Effector memory CD4-positive, alpha-beta T cell (primary cell): ENCODE results near the gene PNPLA1.

ENCODE experiments used
- DNase-seq, 3 donors: peaks; one replicate each; pipeline ENCODE4 v3.0.0-alpha.2; 2020
- H3K27ac ChIP-seq: 2 replicates; pipeline ENCODE4 v1.7.0; 2013; ENCODE audit warnings: mild to moderate bottlenecking, low read length, moderate library complexity; ENCODE audit not compliant: insufficient read depth, poor library complexity, severe bottlenecking
- H3K27me3 ChIP-seq: replicated peaks from 2 replicates; pipeline ENCODE4 v1.7.0; 2013; ENCODE audit warnings: mild to moderate bottlenecking, low read length; ENCODE audit not compliant: insufficient read depth, control insufficient read depth, poor library complexity, severe bottlenecking
- H3K36me3 ChIP-seq: 2 replicates; pipeline ENCODE4 v1.7.0; 2013; ENCODE audit warnings: mild to moderate bottlenecking, low read length, moderate library complexity; ENCODE audit not compliant: control insufficient read depth, insufficient read depth
- H3K4me1 ChIP-seq: 2 replicates; pipeline ENCODE4 v1.7.0; 2013; ENCODE audit warnings: low read length, mild to moderate bottlenecking; ENCODE audit not compliant: control insufficient read depth, insufficient read depth, poor library complexity, severe bottlenecking
- H3K4me3 ChIP-seq: 2 replicates; pipeline ENCODE4 v1.7.0; 2013; ENCODE audit warnings: low read length, low read depth, mild to moderate bottlenecking; ENCODE audit not compliant: insufficient read depth, poor library complexity, severe bottlenecking
- H3K9me3 ChIP-seq: 2 replicates; pipeline ENCODE4 v1.7.0; 2013; ENCODE audit warnings: mild to moderate bottlenecking, low read length, moderate library complexity; ENCODE audit not compliant: control insufficient read depth

The PNPLA1 gene

GRCh38 chr6:36283608-36284007 lies 13.7 kb downstream of the PNPLA1 start:
- Histone ChIP-seq H3K9me3 (no peaks in the 10 kb centered on the region), H3K4me1 (peaks cover 4% of the 10 kb centered on the region), H3K27me3 (peaks cover 3% of the 10 kb centered on the region), H3K4me3 (no peak overlapping the region), H3K36me3 (no peaks in the 10 kb centered on the region), H3K27ac (no peak overlapping the region)
- no peak for DNase-seq

GRCh38 chr6:36284359-36284758 lies 14.5 kb downstream of the PNPLA1 start:
- no peak for DNase-seq
- Histone ChIP-seq H3K9me3 (no peaks in the 10 kb centered on the region), H3K4me3 (no peak overlapping the region), H3K27ac (no peak overlapping the region), H3K4me1 (peaks cover 4% of the 10 kb centered on the region), H3K27me3 (peaks cover 3% of the 10 kb centered on the region), H3K36me3 (no peaks in the 10 kb centered on the region)

- Histone ChIP-seq H3K27me3 (peaks cover 3% of the 10 kb centered on the region), H3K4me3 (no peak overlapping the region)
- DNase-seq = no peak
Measured at GRCh38 chr6:36285187-36285671, 15.4 kb downstream of the PNPLA1 start.

GRCh38 chr6:36285797-36286196 lies 15.9 kb downstream of the PNPLA1 start:
- DNase-seq = no peak
- Histone ChIP-seq H3K4me3 (no peak overlapping the region), H3K4me1 (peaks cover 4% of the 10 kb centered on the region), H3K36me3 (no peaks in the 10 kb centered on the region), H3K27me3 (peaks cover 3% of the 10 kb centered on the region), H3K9me3 (no peaks in the 10 kb centered on the region), H3K27ac (no peak overlapping the region)

More at GRCh38 chr6:36285187-36285671, 15.4 kb downstream of the PNPLA1 start:
- H3K4me1 ChIP-seq = peaks cover 4% of the 10 kb centered on the region
- no peaks in the 10 kb centered on the region for H3K9me3 ChIP-seq
- H3K27ac ChIP-seq = no peak overlapping the region
- H3K36me3 ChIP-seq = no peaks in the 10 kb centered on the region

GRCh38 chr6:36286858-36287257 lies 17.0 kb downstream of the PNPLA1 start:
- Histone ChIP-seq H3K27ac (no peak overlapping the region), H3K4me1 (peaks cover 4% of the 10 kb centered on the region), H3K4me3 (no peak overlapping the region), H3K9me3 (no peaks in the 10 kb centered on the region), H3K36me3 (no peaks in the 10 kb centered on the region), H3K27me3 (peaks cover 3% of the 10 kb centered on the region)
- DNase-seq = no peak

GRCh38 chr6:36289281-36289878 lies 19.5 kb downstream of the PNPLA1 start:
- no peak overlapping the region for H3K27ac ChIP-seq
- no peaks in the 10 kb centered on the region for H3K9me3 ChIP-seq
- no peak for DNase-seq
- no peak overlapping the region for H3K4me3 ChIP-seq
- peaks cover 3% of the 10 kb centered on the region for H3K27me3 ChIP-seq
- peaks cover 4% of the 10 kb centered on the region for H3K4me1 ChIP-seq
- no peaks in the 10 kb centered on the region for H3K36me3 ChIP-seq

- H3K36me3 ChIP-seq = no peaks in the 10 kb centered on the region
- no peaks in the 10 kb centered on the region for H3K9me3 ChIP-seq
- H3K27me3 ChIP-seq = no peaks in the 10 kb centered on the region
- no peak overlapping the region for H3K27ac ChIP-seq
- DNase-seq = no peak
- H3K4me3 ChIP-seq = no peak overlapping the region
- H3K4me1 ChIP-seq = peaks cover 4% of the 10 kb centered on the region
Measured at GRCh38 chr6:36290668-36291620, 21.1 kb downstream of the PNPLA1 start.

GRCh38 chr6:36292170-36292569 lies 22.3 kb downstream of the PNPLA1 start:
- no peak overlapping the region for H3K27ac ChIP-seq
- peaks cover 4% of the 10 kb centered on the region for H3K4me1 ChIP-seq
- H3K36me3 ChIP-seq = no peaks in the 10 kb centered on the region
- H3K4me3 ChIP-seq = no peak overlapping the region
- H3K27me3 ChIP-seq = no peaks in the 10 kb centered on the region
- no peak for DNase-seq
- H3K9me3 ChIP-seq = no peaks in the 10 kb centered on the region

- Histone ChIP-seq H3K4me3 (no peak overlapping the region), H3K27ac (no peak overlapping the region), H3K9me3 (no peaks in the 10 kb centered on the region), H3K4me1 (no peaks in the 10 kb centered on the region), H3K36me3 (no peaks in the 10 kb centered on the region), H3K27me3 (no peaks in the 10 kb centered on the region)
- no peak for DNase-seq
Measured at GRCh38 chr6:36296240-36296639, 26.4 kb downstream of the PNPLA1 start.

- no peak overlapping the region for H3K27ac ChIP-seq
Measured at GRCh38 chr6:36297051-36297450, 27.2 kb downstream of the PNPLA1 start.

More at GRCh38 chr6:36297051-36297450, 27.2 kb downstream of the PNPLA1 start:
- H3K27me3 ChIP-seq = no peaks in the 10 kb centered on the region
- no peaks in the 10 kb centered on the region for H3K9me3 ChIP-seq
- no peak overlapping the region for H3K4me3 ChIP-seq
- no peak for DNase-seq
- no peaks in the 10 kb centered on the region for H3K4me1 ChIP-seq
- H3K36me3 ChIP-seq = no peaks in the 10 kb centered on the region
